Ishikawa (cell line): Measurements from ENCODE around the gene PLA2G4E.

Source experiments
- CEBPB ChIP-seq: IDR thresholded peaks from 2 replicates; pipeline ENCODE4 v1.6.1; 2012
- CREB1 ChIP-seq: IDR thresholded peaks from 2 replicates; pipeline ENCODE4 v1.6.1; 2012; ENCODE audit warnings: low read depth
- EGR1 ChIP-seq: IDR thresholded peaks from 2 replicates; pipeline ENCODE4 v1.6.1; 2012
- EP300 ChIP-seq: IDR thresholded peaks from 2 replicates; pipeline ENCODE4 v1.6.1; 2012; ENCODE audit warnings: borderline replicate concordance
- FOXM1 ChIP-seq: IDR thresholded peaks from 2 replicates; pipeline ENCODE4 v1.6.1; 2012; ENCODE audit warnings: low read depth, borderline replicate concordance
- MAX ChIP-seq: IDR thresholded peaks from 2 replicates; pipeline ENCODE4 v1.6.1; 2012
- NFIC ChIP-seq: IDR thresholded peaks from 2 replicates; pipeline ENCODE4 v1.6.1; 2012
- RAD21 ChIP-seq: IDR thresholded peaks from 2 replicates; pipeline ENCODE4 v1.6.1; 2012; ENCODE audit warnings: low read depth
- REST ChIP-seq: IDR thresholded peaks from 2 replicates; pipeline ENCODE4 v1.6.1; 2012; ENCODE audit warnings: low read depth, mild to moderate bottlenecking
- TAF1 ChIP-seq: IDR thresholded peaks from 2 replicates; pipeline ENCODE4 v1.6.1; 2012; ENCODE audit warnings: low read depth, mild to moderate bottlenecking
- TCF12 ChIP-seq: IDR thresholded peaks from 2 replicates; pipeline ENCODE4 v1.6.1; 2012; ENCODE audit warnings: low read depth
- TEAD4 ChIP-seq: IDR thresholded peaks from 2 replicates; pipeline ENCODE4 v1.6.1; 2012
- USF1 ChIP-seq: IDR thresholded peaks from 2 replicates; pipeline ENCODE4 v1.6.1; 2012
- YY1 ChIP-seq: IDR thresholded peaks from 2 replicates; pipeline ENCODE4 v1.6.1; 2012; ENCODE audit warnings: low read depth
- ZBTB7A ChIP-seq: IDR thresholded peaks from 2 replicates; pipeline ENCODE4 v1.6.1; 2012; ENCODE audit warnings: low read depth

PLA2G4E gene

DNA sequence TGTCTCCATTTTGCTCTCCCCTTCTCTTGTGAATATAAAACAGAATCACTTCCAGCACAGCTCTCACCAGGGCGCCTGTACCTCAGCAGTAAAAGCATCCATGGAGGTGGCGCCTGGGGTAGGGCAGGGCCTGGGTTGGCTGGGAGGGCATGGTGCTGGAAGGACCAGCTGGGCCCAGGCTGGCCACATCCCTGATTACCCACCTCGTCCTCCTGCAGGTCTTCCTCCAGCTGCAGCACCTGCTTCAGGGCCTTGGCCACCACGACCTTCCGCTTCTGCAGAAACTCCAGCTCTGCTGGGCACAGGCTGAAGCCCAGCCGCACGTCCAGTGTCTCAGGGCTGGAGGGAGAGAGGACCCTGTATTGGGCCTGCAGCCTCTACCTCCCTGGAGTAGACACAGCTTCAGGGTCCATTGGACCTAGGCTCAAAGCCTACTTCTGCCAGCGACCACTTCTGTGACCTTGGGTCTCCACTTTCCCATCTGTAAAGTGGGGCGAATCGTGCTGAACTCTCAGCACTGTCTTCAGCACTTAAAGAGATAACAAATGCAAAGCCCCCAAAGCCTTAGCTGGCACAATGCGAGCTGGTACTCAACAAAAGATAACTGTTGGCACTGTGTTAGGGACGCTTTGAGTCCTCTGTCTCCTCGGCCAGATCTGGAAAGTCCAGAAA is 23.8 kb downstream of the PLA2G4E start:
- TF ChIP-seq TEAD4 (no peak), RAD21 (no peak), MAX (no peak), TCF12 (no peak), ZBTB7A (no peak), TAF1 (no peak)

- no peak for TF ChIP-seq USF1
- no peak for TF ChIP-seq TCF12
- no peak for TF ChIP-seq FOXM1
- no peak for TF ChIP-seq TAF1
- TF ChIP-seq NFIC = no peak
- no peak for TF ChIP-seq YY1
- TF ChIP-seq CEBPB = no peak
- no peak for TF ChIP-seq RAD21
- TF ChIP-seq EGR1 = no peak
- no peak for TF ChIP-seq TEAD4
These were observed 24.5 kb downstream of the PLA2G4E start for GRCh38 chr15:41996376-41996775.

- no peak for TF ChIP-seq USF1
- no peak for TF ChIP-seq CREB1
- TF ChIP-seq EP300 = no peak
- no peak for TF ChIP-seq ZBTB7A
- no peak for TF ChIP-seq FOXM1
- TF ChIP-seq TAF1 = no peak
- no peak for TF ChIP-seq NFIC
- TF ChIP-seq REST = no peak
These were observed 25.4 kb downstream of the PLA2G4E start for GRCh38 chr15:41995476-41995855.

GRCh38 chr15:41994772-41995475 is 25.9 kb downstream of the PLA2G4E start:
- TF ChIP-seq CREB1 = no peak
- no peak for TF ChIP-seq EP300
- no peak for TF ChIP-seq RAD21
- TF ChIP-seq REST = no peak
- no peak for TF ChIP-seq TAF1
- no peak for TF ChIP-seq TCF12
- TF ChIP-seq USF1 = no peak
- TF ChIP-seq YY1 = no peak
- TF ChIP-seq EGR1 = no peak
- TF ChIP-seq TEAD4 = no peak
- TF ChIP-seq ZBTB7A = no peak
- no peak for TF ChIP-seq NFIC
- TF ChIP-seq CEBPB = no peak
- TF ChIP-seq FOXM1 = no peak
- no peak for TF ChIP-seq MAX

DNA sequence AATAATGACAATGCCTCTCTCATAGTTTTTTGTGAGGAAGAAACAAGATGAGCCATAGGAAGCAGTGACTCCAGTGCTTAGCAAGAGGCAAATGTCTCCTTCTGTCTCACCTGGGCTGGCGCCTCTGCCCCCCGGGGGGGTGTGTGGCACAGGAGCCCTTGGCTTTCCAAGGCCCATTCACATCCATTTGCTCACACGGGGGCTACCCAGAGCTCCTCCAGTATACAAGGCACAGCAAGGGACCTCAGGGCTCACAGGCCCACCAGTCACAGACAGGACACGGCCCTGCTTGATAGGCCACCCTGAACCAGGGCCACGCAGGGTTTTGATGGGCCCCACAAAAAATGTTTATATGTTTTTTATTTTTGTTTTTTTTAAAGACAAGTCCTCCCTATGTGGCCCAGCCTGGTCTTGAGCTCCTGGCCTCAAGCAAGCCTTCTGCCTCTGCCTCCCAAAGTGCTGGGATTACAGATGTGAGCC is 26.6 kb downstream of the PLA2G4E start:
- TF ChIP-seq TCF12 (no peak), CEBPB (no peak), TAF1 (no peak), EP300 (no peak), MAX (no peak)
